ENCODE data around the gene MAP7. TPM values are rescaled to one million over a fixed set of nuclear protein-coding genes. Genes with fewer than 3 reads are reported as not detected.

MAP7 gene
- total and polyA plus RNA-seq, 9 of the 15 experiments (the other 6 are each of a cell fraction or from before 2014, with no cell fraction given), result 0.76 to 7.7 (median 3.9) TPM

- TF ChIP-seq THRA (IDR thresholded peaks at IDR 0.05) (no peak), LEF1 (IDR thresholded peaks at IDR 0.05) (no peak), HOMEZ (CRISPR knock-in tag; IDR thresholded peaks at IDR 0.05) (no peak), NUFIP1 (IDR thresholded peaks at IDR 0.05; ENCODE audit: partially characterized antibody) (no peak), BRF2 (IDR thresholded peaks at IDR 0.05; ENCODE audit: borderline replicate concordance, insufficient read depth, insufficient read length) (no peak), ZBTB11 (CRISPR knock-in tag; IDR thresholded peaks at IDR 0.05) (peak in 1 of 3 experiments; percentile 48; a peak in 1 of 6 replicates), MIER1 (IDR thresholded peaks at IDR 0.05; ENCODE audit: low read depth) (peak; percentile 89), LARP7 (IDR thresholded peaks at IDR 0.05) (no peak), HDAC2 (IDR thresholded peaks at IDR 0.05) (no peak), KAT8 (IDR thresholded peaks at IDR 0.05; ENCODE audit: low read depth) (no peak), HMGXB4 (CRISPR knock-in tag; IDR thresholded peaks at IDR 0.05) (no peak), ZNF518B (CRISPR knock-in tag; IDR thresholded peaks at IDR 0.05) (no peak), SMARCA5 (IDR thresholded peaks at IDR 0.05) (no peak), DACH1 (IDR thresholded peaks at IDR 0.05; ENCODE audit: partially characterized antibody) (no peak)
Observed at GRCh38 chr6:136415351-136416007, 134.7 kb downstream of the MAP7 start (continued).
